NOMO-1 treated with DMSO at 0.1 percent for 48 hours (cell line): ENCODE measurements around the gene COX7A2L.
"Not testable (repeated sequence)": the region's sequence is repeated elsewhere in the genome, so short reads cannot be mapped to it uniquely, and the experiment has no call there.

ENCODE experiments used
- DNase-seq: peaks from one replicate; lab custom pipeline; 2025; ENCODE audit not compliant: unreplicated experiment; lab: John Stamatoyannopoulos, UW

COX7A2L gene

GRCh38 chr2:42340045-42340937 is 20.7 kb downstream of the COX7A2L start:
- no peak for DNase-seq

- DNase-seq: no peak
Observed at GRCh38 chr2:42339191-42339912, 21.7 kb downstream of the COX7A2L start.

- no peak for DNase-seq
Observed at GRCh38 chr2:42338567-42339190, 22.3 kb downstream of the COX7A2L start.

GRCh38 chr2:42337846-42338566 is 23.0 kb downstream of the COX7A2L start:
- DNase-seq: no peak

GRCh38 chr2:42337356-42337820 is 23.6 kb downstream of the COX7A2L start:
- DNase-seq: no peak

GRCh38 chr2:42336361-42336965 is 24.6 kb downstream of the COX7A2L start:
- DNase-seq: no peak

GRCh38 chr2:42335514-42336104 is 25.4 kb downstream of the COX7A2L start:
- no peak for DNase-seq

- DNase-seq: not testable (repeated sequence)
Observed at GRCh38 chr2:42334865-42335264, 26.2 kb downstream of the COX7A2L start.

GRCh38 chr2:42334220-42334619 is 26.8 kb downstream of the COX7A2L start:
- DNase-seq: no peak

GRCh38 chr2:42333579-42333978 is 27.4 kb downstream of the COX7A2L start:
- DNase-seq: no peak

GRCh38 chr2:42332575-42332974 is 28.4 kb downstream of the COX7A2L start:
- DNase-seq: no peak

- DNase-seq: no peak
Observed at GRCh38 chr2:42331569-42332284, 29.3 kb downstream of the COX7A2L start.

GRCh38 chr2:42329736-42330135 is 31.3 kb downstream of the COX7A2L start:
- no peak for DNase-seq

- DNase-seq: no peak
Observed at GRCh38 chr2:42328923-42329322, 32.1 kb downstream of the COX7A2L start.

- DNase-seq: peak; percentile 27
Observed at GRCh38 chr2:42328148-42328833, 32.7 kb downstream of the COX7A2L start.

GRCh38 chr2:42327125-42327524 is 33.9 kb downstream of the COX7A2L start:
- DNase-seq: no peak

- DNase-seq: no peak
Observed at GRCh38 chr2:42325609-42326008, 35.4 kb downstream of the COX7A2L start.

- DNase-seq: no peak
Observed at GRCh38 chr2:42324949-42325348, 36.1 kb downstream of the COX7A2L start.

- no peak for DNase-seq
Observed at GRCh38 chr2:42324244-42324643, 36.8 kb downstream of the COX7A2L start.
